ENCODE measurements around the gene CCDC9B.

Gene CCDC9B

GRCh38 chr15:40380636-40381035 is 39.9 kb upstream of the CCDC9B start:
- no peak for TF ChIP-seq CTCF (IDR thresholded peaks at IDR 0.05; ENCODE audit: insufficient read depth, low read length)
- TF ChIP-seq SPI1 (IDR thresholded peaks at IDR 0.05; ENCODE audit: borderline replicate concordance, low read depth): no peak
- no peak for TF ChIP-seq REST (IDR thresholded peaks at IDR 0.05; ENCODE audit: insufficient replicate concordance, low read depth)
- TF ChIP-seq GABPA (IDR thresholded peaks at IDR 0.05; ENCODE audit: low read depth): no peak
- TF ChIP-seq POLR2AphosphoS5 (IDR thresholded peaks at IDR 0.05; ENCODE audit: low read depth): no peak
- no peak overlapping the region for H3K27ac ChIP-seq (replicated peaks)
- H3K27me3 ChIP-seq (ENCODE audit: insufficient read depth, poor library complexity, severe bottlenecking): no peaks in the 10 kb centered on the region
- no peak overlapping the region for H3K4me3 ChIP-seq (replicated peaks; ENCODE audit: insufficient read depth, low read length)
- no peak for DNase-seq (ENCODE audit: low read depth in 1 of 2, low spot score in 1 of 2)

- DNase-seq (ENCODE audit: low read depth in 1 of 2, low spot score in 1 of 2): peak in 1 of 2 experiments; percentile 40
- Histone ChIP-seq H3K27ac (replicated peaks) (no peak overlapping the region), H3K27me3 (ENCODE audit: insufficient read depth, poor library complexity, severe bottlenecking) (no peaks in the 10 kb centered on the region), H3K4me3 (replicated peaks; ENCODE audit: insufficient read depth, low read length) (no peak overlapping the region)
- TF ChIP-seq SPI1 (IDR thresholded peaks at IDR 0.05; ENCODE audit: borderline replicate concordance, low read depth): peak; percentile 51; the same call in 1 of the 2 replicates
- no peak for TF ChIP-seq CTCF (IDR thresholded peaks at IDR 0.05; ENCODE audit: insufficient read depth, low read length)
Measured at GRCh38 chr15:40379853-40380252, 39.1 kb upstream of the CCDC9B start.

GRCh38 chr15:40379374-40379773 is 38.6 kb upstream of the CCDC9B start:
- Histone ChIP-seq H3K27ac (replicated peaks) (no peak overlapping the region), H3K27me3 (ENCODE audit: insufficient read depth, poor library complexity, severe bottlenecking) (no peaks in the 10 kb centered on the region), H3K4me3 (replicated peaks; ENCODE audit: insufficient read depth, low read length) (no peak overlapping the region)
- DNase-seq (ENCODE audit: low read depth in 1 of 2, low spot score in 1 of 2): no peak
- TF ChIP-seq CTCF (IDR thresholded peaks at IDR 0.05; ENCODE audit: insufficient read depth, low read length) (no peak), REST (IDR thresholded peaks at IDR 0.05; ENCODE audit: insufficient replicate concordance, low read depth) (no peak), SPI1 (IDR thresholded peaks at IDR 0.05; ENCODE audit: borderline replicate concordance, low read depth) (no peak), POLR2AphosphoS5 (IDR thresholded peaks at IDR 0.05; ENCODE audit: low read depth) (no peak), GABPA (IDR thresholded peaks at IDR 0.05; ENCODE audit: low read depth) (no peak)

GRCh38 chr15:40377606-40378005 is 36.9 kb upstream of the CCDC9B start:
- H3K4me3 ChIP-seq (replicated peaks; ENCODE audit: insufficient read depth, low read length): no peak overlapping the region
- H3K27ac ChIP-seq (replicated peaks): no peak overlapping the region
- no peaks in the 10 kb centered on the region for H3K27me3 ChIP-seq (ENCODE audit: insufficient read depth, poor library complexity, severe bottlenecking)
- TF ChIP-seq POLR2AphosphoS5 (IDR thresholded peaks at IDR 0.05; ENCODE audit: low read depth) (no peak), GABPA (IDR thresholded peaks at IDR 0.05; ENCODE audit: low read depth) (no peak), REST (IDR thresholded peaks at IDR 0.05; ENCODE audit: insufficient replicate concordance, low read depth) (no peak), SPI1 (IDR thresholded peaks at IDR 0.05; ENCODE audit: borderline replicate concordance, low read depth) (no peak), CTCF (IDR thresholded peaks at IDR 0.05; ENCODE audit: insufficient read depth, low read length) (no peak)
- no peak for DNase-seq (ENCODE audit: low read depth in 1 of 2, low spot score in 1 of 2)

Measured in HL-60 (cell line).